ENCODE data around the gene ACSL3.

GRCh38 chr2:222846003-222846402, 14.8 kb upstream of the ACSL3 start:
- TF ChIP-seq POLR2A (IDR thresholded peaks at IDR 0.05) (no peak), POLR2AphosphoS5 (IDR thresholded peaks at IDR 0.05) (no peak), CTCF (IDR thresholded peaks at IDR 0.05) (no peak), EP300 (IDR thresholded peaks at IDR 0.05) (no peak)
